Hippocampal formation (tissue), 2 donors: ENCODE measurements around the gene C3.
"Not testable (repeated sequence)": the region's sequence is repeated elsewhere in the genome, so short reads cannot be mapped to it uniquely, and the experiment has no call there.

Experiments
- DNase-seq, 2 donors: peaks; one replicate each; lab custom pipeline; 2025; lab: John Stamatoyannopoulos, UW

Gene C3

GRCh38 chr19:6692027-6692426 lies 28.4 kb downstream of the C3 start:
- no peak for DNase-seq

DNA sequence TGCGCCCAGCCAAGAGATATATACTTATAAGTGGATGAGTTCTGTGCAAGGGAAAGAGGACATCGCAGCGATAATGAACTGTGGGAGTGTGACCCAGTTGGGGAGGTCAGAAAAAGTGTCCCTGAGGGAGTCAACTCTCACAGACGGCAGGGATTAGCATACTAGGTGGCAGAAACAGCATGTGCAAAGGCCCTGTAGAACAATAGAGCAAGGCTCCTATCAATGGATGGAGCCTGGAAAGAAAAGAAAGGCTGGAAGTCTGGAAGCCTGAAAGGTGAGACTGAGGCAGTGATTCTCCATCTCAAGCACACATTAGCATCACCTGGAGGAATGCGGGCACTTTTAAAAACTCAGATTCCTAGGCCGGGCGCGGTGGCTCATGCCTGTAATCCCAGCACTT lies 29.1 kb downstream of the C3 start:
- no peak for DNase-seq

GRCh38 chr19:6690160-6690885 lies 30.1 kb downstream of the C3 start:
- DNase-seq = no peak

- DNase-seq = no peak
Observed at GRCh38 chr19:6687114-6687513, 33.3 kb downstream of the C3 start.

- no peak for DNase-seq
Observed at GRCh38 chr19:6686628-6686975, 33.8 kb downstream of the C3 start.

DNA sequence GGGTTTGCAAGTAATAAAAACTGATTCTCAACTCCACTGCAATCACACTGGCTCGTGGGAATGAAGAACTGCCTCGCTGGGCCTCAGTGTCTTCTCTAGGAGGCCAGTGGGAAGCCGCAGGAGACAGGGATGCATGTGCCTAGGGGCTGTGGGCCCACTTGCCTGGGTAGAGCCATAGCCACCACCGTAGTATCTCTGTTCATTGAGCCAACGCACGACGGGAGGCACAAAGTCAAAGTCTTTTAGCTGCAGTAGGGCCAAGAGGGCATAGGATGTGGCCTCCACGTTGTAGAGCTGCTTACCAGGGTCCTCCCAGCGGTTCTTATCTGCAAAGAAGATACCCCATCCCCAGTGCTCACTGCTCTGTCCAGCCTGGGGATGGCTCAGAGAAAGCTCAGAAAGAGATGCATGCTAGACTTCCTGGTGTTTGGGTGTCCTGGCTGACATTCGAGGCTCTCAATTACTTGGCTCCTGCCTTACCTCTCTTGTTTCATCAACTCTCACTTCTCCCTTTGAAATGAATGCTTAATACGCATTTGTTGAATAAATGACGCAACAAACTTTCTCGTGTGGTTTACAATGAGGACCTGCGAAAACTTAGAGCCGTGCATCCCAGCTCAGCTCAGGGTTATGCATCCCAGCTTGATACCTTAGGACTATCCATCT lies 34.4 kb downstream of the C3 start:
- no peak for DNase-seq

DNA sequence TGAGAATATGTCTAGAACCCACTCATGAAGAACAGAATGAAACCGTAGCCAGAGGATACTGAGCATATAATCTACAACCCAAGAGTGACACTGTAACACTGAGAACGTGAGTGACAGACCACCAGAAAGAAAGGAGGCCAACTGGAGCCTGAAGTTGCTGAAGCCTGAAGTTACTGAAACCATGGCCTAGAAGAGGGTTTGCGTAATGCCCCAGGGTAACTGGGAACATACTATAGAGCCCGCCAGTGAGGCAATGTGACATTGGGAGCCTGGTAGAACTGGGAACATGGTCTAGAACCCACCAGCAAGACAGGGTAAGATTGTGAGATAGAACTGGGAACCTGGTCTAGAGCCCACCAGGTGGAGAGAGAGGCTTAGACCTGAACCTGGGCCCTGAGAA lies 35.0 kb downstream of the C3 start:
- DNase-seq = no peak

- no peak for DNase-seq
Observed at GRCh38 chr19:6683971-6684370, 36.5 kb downstream of the C3 start.

DNA sequence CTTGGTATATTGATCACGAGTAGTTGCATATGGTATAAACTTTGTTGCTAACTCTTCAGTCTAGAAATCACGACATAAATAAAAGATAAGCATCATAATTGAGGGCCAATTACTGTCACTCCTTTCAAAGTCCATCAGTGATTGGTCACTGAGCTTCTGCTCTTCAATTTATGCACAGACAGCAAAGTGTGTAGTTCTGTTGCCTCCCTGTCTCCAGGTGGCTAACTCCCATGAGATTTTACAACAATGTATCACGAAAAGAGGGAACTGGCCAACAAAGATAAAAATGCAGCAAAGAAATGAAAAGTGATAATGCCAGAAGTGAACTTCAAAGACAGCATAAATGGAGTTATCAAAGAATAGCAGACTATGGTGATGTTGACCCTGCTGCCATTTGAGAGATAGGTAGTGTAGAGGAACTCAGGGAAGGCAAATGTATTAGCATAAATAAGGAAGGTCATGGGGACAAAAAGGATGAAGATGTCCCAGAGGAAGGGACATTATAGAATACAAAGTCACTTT lies 37.8 kb downstream of the C3 start:
- no peak for DNase-seq

DNA sequence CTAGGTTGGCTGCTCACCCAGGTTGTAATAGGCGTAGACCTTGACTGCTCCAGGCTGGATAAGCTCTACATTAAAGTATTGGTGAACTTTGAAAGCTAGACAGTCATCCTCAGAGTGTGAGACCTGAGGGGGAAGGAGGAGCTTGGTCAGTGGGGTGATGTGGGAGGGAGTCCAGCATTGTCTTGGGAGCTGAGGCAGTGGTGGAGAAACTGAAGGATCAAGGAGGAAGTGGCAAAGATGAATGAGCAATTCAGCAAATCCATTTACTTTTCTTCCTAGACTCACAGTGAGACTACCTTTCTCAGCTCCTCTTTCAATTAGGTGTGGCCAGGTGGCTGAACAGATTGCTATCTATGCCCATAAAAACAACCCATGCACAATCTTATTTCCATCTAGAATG lies 40.3 kb downstream of the C3 start:
- no peak for DNase-seq

DNA sequence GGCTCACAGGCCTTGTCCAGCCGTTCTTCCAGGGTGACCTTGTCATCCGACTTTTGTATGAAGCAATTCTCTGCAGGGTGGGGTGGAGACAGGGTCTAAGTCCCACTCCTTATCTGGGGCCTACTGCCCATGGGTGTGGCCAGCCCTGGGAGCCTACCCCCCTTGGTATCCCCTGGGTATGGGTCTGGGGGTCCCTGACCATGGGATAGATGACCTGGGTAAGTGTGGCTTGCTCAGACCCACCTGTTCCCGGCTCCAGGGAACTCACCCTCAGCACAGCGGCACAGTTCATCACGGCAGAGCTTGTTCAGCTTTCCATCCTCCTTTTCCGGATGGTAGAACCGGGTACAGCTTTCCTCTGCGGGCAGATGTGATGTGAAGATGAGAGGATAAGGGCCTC lies 41.3 kb downstream of the C3 start:
- no peak for DNase-seq

GRCh38 chr19:6678690-6679109 lies 41.8 kb downstream of the C3 start:
- no peak for DNase-seq

DNA sequence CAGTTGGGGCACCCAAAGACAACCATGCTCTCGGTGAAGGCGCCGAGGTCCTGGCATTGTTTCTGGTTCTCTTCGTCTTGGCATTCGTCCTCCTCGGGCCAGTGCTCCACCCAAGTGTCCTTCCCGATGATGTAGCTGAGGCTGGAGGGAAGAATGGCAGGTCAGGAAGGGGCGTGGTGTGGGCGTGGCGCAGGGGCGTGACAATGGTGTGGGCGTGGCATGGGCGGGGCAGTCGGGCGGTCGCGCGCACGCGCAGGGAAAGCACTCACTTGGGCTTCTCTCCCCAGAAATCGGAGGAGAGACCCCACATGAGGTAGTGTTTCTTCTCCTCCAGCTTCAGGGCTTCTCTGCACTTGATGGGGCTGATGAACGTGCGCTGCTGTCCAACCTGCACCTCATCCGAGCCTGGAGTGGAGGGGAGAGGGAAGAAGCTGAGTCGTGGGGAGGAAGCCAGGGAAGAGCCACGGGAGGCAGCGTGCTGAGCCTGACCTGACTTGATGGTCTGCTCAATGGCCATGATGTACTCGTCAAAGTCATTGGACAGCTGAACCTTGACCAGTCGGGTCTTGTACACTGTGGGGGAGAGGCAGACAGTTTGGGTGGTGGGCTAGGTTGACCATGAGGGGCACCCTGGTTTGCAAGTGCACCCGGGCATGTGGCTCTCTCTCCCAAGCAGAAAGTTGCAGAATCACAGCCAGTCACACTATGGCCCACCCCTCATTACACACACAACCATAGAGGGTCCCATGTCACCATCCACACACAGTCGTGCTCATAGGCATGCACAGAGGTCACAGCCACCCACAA lies 42.4 kb downstream of the C3 start:
- DNase-seq = no peak

GRCh38 chr19:6677495-6677882 lies 43.0 kb downstream of the C3 start:
- DNase-seq = no peak

DNA sequence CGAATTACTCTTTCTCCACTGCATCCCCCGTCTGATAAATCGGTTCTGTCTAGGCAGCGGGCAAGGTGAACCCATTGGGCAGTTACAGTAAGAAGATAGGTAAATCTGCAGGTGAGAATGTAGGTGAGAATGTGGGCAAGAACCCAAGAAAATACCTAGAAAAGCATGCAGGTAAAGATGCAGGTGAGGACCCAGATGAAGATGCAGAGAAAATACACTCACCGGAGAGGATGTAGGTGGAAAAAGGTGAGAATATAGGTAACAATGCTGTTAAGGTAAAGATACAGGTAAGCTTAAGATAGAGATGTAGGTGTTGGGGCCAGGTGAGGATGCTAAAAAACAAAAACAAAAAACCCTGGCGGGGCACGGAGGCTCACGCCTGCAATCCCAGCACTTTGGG lies 44.2 kb downstream of the C3 start:
- no peak for DNase-seq

DNA sequence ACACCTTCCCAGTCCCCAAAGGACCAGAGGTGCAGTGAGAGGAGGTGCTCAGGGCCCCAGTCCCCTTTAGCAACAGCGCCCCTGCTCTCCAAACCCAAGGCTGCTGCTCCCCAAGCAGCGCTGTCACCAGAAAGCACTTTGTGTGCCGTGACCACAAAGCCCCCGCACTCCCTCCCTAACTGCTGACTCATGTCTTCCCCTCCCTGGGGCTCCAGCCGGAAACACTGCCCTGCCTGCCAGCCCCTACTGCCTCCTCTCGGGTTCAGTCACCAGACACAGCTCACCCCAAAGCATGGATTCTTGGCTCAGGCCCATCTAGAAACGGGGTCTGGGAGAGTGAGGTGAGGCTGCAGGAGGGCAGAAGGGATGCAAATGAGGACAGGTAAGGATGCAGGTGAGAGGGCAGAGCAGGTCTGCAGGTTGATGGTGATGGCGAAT lies 45.6 kb downstream of the C3 start:
- DNase-seq = peak in 1 of 2 donors; percentile 14

DNA sequence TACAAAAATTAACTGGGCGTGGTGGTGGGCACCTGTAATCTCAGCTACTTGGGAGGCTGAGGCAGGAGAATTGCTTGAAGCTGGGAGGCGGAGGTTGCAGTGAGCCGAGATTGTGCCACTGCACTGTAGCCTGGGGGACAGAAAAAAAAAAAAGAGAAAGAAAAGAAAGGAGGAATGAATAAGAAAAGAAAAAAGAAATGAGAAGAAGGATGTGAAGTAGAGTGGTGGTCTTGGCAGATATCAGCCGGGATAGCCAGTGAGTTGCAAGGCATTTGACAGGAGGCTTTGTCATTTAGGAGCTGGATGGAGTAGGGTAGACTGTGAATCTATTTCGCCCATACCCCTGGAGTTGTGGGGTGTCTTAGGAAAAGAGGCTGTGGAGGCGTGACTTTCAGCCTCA lies 46.0 kb downstream of the C3 start:
- DNase-seq = not testable (repeated sequence)

DNA sequence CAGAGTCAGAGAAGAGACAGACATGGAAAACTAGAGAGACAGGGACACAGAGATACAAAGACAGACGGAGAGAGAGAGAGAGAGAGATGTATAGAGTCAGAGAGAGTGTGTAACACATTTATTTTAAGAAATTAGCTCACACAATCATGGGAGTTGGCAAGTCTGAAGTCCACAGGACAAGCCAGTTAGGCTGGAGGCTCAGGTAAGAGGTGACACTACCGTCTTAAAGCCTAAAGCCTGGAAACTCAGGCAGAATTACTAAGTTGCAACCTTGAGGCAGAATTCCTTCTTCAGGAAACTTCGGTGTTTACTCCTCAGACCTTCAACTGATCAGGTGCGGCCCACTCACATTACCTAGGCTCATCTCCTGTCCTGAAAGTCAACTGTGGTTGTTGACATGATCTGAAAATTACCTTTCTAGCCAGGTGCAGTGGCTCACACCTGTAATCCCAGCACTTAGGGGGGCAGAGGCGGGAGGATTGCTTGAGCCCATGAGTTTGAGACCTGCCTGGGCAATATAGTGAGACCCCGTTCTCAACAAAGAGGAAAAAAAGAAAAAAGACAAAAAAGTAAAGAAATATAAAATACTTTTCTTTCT lies 47.7 kb downstream of the C3 start:
- no peak for DNase-seq

DNA sequence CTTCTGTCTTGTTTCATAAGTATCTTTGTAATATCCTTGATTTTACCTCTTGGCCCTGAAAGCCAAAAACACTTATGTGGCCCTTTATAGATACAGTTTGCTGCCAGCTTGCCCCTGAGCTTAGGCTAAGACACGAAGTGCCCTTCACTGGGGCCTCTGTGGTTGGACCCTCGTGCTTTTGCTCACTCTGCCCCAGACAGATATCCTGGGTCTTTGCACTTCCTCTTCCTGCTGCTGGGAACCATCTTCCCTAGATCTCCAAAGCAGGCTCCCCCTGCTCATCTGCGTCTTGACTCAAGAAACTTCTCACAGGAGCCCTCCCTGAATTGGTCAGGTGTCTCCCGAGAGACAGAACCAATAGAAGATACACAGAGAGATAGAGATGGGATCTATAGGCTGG lies 48.5 kb downstream of the C3 start:
- DNase-seq = no peak

DNA sequence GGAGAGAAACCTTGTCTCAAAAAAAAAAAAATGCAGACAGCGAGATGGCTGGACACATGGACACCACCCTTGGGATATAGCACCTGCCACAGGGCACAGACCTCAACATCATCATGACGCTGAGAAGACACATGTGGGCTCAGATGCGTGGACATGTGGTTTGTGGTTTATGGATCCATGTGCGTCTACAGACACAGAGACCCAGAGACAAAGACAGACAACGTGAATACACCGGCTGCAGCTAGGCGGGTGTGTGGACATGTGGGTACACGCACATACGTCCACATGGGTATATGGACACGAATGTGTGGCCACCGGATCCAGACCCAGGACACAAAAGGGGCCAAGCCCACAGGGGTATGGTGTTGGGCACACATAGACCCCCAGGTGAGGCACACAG lies 51.8 kb downstream of the C3 start:
- DNase-seq = no peak

- no peak for DNase-seq
Observed at GRCh38 chr19:6667114-6667627, 53.3 kb downstream of the C3 start.

- no peak for DNase-seq
Observed at GRCh38 chr19:6664916-6665315, 55.5 kb downstream of the C3 start.
